DOHH2 (cell line): ENCODE results near the gene RCC2.
A peak's percentile ranks its signal among the peaks of the same experiment; 100 is the strongest.

Experiments used
- H3F3A ChIP-seq: fragments of 200-600 bp; sonication (generic), shearing (Covaris generic); 2 replicates; pipeline ENCODE4 v1.6.0; 2016; ENCODE audit warnings: antibody characterized with exemption, mild to moderate bottlenecking; ENCODE audit not compliant: control insufficient read depth, insufficient read depth
- H3K27ac ChIP-seq: fragments of 200-600 bp; sonication (generic); 2 replicates; pipeline ENCODE4 v1.5.1; 2014; ENCODE audit warnings: low read depth, mild to moderate bottlenecking, low read length, moderate library complexity
- H3K27me3 ChIP-seq: fragments of 200-600 bp; sonication (generic); 2 replicates; pipeline ENCODE4 v1.6.1; 2014; ENCODE audit warnings: mild to moderate bottlenecking, low read length, mixed read lengths; ENCODE audit not compliant: control insufficient read depth
- H3K36me3 ChIP-seq: fragments of 200-600 bp; sonication (generic); 2 replicates; pipeline ENCODE4 v1.6.1; 2014; ENCODE audit warnings: mild to moderate bottlenecking, low read length, moderate library complexity, mixed read lengths; ENCODE audit not compliant: control insufficient read depth
- H3K4me1 ChIP-seq: fragments of 200-600 bp; sonication (generic); 2 replicates; pipeline ENCODE4 v1.6.1; 2014; ENCODE audit warnings: mild to moderate bottlenecking, low read length, mixed read lengths; ENCODE audit not compliant: control insufficient read depth
- H3K4me2 ChIP-seq: fragments of 200-600 bp; sonication (generic); 2 replicates; pipeline ENCODE4 v1.6.0; 2014; ENCODE audit warnings: mild to moderate bottlenecking, low read length, moderate library complexity
- H3K4me3 ChIP-seq: fragments of 200-600 bp; sonication (generic); 2 replicates; pipeline ENCODE4 v1.5.1; 2014; ENCODE audit warnings: mild to moderate bottlenecking, low read length, mixed read lengths
- H3K79me2 ChIP-seq: fragments of 200-600 bp; sonication (generic); 2 replicates; pipeline ENCODE4 v1.6.1; 2014; ENCODE audit warnings: mild to moderate bottlenecking, low read length, mixed read lengths; ENCODE audit not compliant: control insufficient read depth
- H3K9me2 ChIP-seq: fragments of 200-600 bp; sonication (generic); replicated peaks from 2 replicates; pipeline ENCODE4 v1.6.1; 2014; ENCODE audit warnings: mild to moderate bottlenecking, low read length, mixed read lengths; ENCODE audit not compliant: control insufficient read depth
- H3K9me3 ChIP-seq: fragments of 200-600 bp; sonication (generic); 2 replicates; pipeline ENCODE4 v1.6.1; 2014; ENCODE audit warnings: antibody characterized with exemption, low read length, mixed read lengths; ENCODE audit not compliant: control insufficient read depth, insufficient read depth
- H4K20me1 ChIP-seq: fragments of 200-600 bp; sonication (generic); 2 replicates; pipeline ENCODE4 v1.6.0; 2014; ENCODE audit warnings: low read depth, mild to moderate bottlenecking, antibody characterized with exemption, low read length, moderate library complexity; ENCODE audit not compliant: control insufficient read depth, insufficient read depth
- EZH2phosphoT487 ChIP-seq: fragments of 200-600 bp; sonication (generic); IDR thresholded peaks from 2 replicates; pipeline ENCODE4 v1.6.1; 2017; ENCODE audit warnings: borderline replicate concordance, mild to moderate bottlenecking, antibody characterized with exemption, low read length, moderate library complexity, mixed read lengths
- TF ChIP-seq, protein P1 (sequence below): fragments of 200-600 bp; sonication (generic); IDR thresholded peaks from one replicate; pipeline ENCODE4 v1.5.1; 2014; ENCODE audit warnings: antibody characterized with exemption, mild to moderate bottlenecking, low read depth, low read length; ENCODE audit not compliant: poor library complexity, severe bottlenecking

RCC2 gene

DNA sequence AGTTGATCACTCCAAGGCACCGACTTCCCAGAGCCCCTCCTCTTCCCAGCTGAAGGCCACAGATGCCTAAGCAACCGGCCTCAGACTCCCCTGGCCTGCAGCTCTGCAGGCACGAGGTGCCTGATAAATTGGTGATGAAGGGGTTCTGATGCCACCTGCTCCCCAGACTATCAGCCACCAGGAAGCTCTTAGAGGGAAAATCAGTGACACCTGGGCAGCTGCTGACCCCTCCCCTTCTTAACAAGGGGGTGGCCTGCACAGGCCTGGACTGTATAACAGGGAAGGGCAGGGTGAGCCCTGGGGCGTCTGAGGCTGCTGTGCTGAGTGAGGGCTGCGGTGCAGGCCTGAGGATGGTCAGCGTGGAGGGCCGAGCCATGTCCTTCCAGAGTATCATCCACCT lies 67.6 kb downstream of the RCC2 start, which contains the start of gene PADI6:
PADI6 (plus strand) TSS at position 301 of the 400 bp plus-strand sequence; CDS start at position 351, 50 bp downstream.
- no peaks in the 10 kb centered on the region for H3K9me2 ChIP-seq
- no peaks in the 10 kb centered on the region for H3K27me3 ChIP-seq
- H3K27ac ChIP-seq = no peak within 1 kb of the TSS
- H3K4me2 ChIP-seq = no peak within 1 kb of the TSS
- no peaks in the 10 kb centered on the region for H3F3A ChIP-seq
- H3K9me3 ChIP-seq = no peaks in the 10 kb centered on the region
- no peaks in the 10 kb centered on the region for H3K36me3 ChIP-seq
- H3K4me1 ChIP-seq = no peaks in the 10 kb centered on the region
- no peaks in the 10 kb centered on the region for H4K20me1 ChIP-seq
- no peaks in the 10 kb centered on the region for H3K79me2 ChIP-seq
- TF ChIP-seq EZH2phosphoT487 = no peak
- TF ChIP-seq, protein P1, sequence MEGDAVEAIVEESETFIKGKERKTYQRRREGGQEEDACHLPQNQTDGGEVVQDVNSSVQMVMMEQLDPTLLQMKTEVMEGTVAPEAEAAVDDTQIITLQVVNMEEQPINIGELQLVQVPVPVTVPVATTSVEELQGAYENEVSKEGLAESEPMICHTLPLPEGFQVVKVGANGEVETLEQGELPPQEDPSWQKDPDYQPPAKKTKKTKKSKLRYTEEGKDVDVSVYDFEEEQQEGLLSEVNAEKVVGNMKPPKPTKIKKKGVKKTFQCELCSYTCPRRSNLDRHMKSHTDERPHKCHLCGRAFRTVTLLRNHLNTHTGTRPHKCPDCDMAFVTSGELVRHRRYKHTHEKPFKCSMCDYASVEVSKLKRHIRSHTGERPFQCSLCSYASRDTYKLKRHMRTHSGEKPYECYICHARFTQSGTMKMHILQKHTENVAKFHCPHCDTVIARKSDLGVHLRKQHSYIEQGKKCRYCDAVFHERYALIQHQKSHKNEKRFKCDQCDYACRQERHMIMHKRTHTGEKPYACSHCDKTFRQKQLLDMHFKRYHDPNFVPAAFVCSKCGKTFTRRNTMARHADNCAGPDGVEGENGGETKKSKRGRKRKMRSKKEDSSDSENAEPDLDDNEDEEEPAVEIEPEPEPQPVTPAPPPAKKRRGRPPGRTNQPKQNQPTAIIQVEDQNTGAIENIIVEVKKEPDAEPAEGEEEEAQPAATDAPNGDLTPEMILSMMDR = no peak
- H3K4me3 ChIP-seq = no peak within 1 kb of the TSS

DNA sequence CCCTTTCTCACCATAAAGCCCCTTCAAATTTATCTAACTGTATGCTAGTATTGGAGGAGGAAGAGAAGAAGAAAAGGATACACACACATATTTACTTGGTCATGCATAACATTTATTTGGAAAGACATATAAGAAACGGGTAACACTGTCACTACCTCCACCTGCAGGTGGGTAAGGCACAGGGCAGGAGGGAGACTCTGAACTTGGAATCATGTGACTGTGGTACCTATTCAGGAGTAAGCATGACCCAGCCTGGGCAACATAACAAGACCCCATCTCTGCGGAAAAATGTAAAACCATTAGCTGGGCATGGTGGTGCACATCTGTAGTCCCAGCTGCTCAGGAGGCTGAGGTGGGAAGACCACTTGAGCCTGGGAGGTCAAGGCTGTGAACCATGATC lies 68.9 kb downstream of the RCC2 start:
- Histone ChIP-seq H3K27me3 (0 out of 2 replicates have a peak, but pooled peaks cover 3% of the 10 kb centered on the region), H3F3A (no peaks in the 10 kb centered on the region), H3K4me2 (no peak overlapping the region), H3K4me3 (no peak overlapping the region), H3K79me2 (no peaks in the 10 kb centered on the region), H3K27ac (no peak overlapping the region), H3K4me1 (no peaks in the 10 kb centered on the region), H3K36me3 (no peaks in the 10 kb centered on the region), H3K9me3 (no peaks in the 10 kb centered on the region), H3K9me2 (no peaks in the 10 kb centered on the region), H4K20me1 (no peaks in the 10 kb centered on the region)
- TF ChIP-seq EZH2phosphoT487 = no peak
- TF ChIP-seq, protein P1 = peak; percentile 27

DNA sequence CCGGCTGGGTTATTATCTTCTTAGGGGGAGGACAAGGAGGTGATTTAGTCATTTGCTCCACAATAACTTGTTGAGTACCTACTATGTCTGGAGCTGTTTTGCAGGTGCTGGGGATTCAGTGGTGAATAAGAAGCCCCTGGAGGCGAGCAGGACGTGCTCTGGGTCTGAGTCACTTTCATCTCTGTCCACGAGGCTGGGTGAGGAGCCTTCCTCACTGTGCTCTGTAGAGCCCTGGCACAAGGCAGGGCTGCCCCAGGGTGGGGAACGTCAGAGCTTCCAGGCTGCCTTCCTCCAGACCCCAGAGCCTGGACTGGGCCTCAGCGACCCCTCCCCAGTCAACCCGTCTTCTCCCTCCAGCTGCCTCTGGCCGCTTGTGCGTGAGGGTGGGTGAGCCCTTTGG lies 70.0 kb downstream of the RCC2 start:
- Histone ChIP-seq H3K27ac (no peak overlapping the region), H3K9me3 (no peaks in the 10 kb centered on the region), H3K4me1 (no peaks in the 10 kb centered on the region), H3K4me2 (no peak overlapping the region), H4K20me1 (no peaks in the 10 kb centered on the region), H3K9me2 (no peaks in the 10 kb centered on the region), H3K79me2 (no peaks in the 10 kb centered on the region), H3K4me3 (no peak overlapping the region), H3F3A (no peaks in the 10 kb centered on the region), H3K36me3 (no peaks in the 10 kb centered on the region), H3K27me3 (0 out of 2 replicates have a peak, but pooled peaks cover 3% of the 10 kb centered on the region)
- TF ChIP-seq, protein P1 = no peak
- TF ChIP-seq EZH2phosphoT487 = no peak

DNA sequence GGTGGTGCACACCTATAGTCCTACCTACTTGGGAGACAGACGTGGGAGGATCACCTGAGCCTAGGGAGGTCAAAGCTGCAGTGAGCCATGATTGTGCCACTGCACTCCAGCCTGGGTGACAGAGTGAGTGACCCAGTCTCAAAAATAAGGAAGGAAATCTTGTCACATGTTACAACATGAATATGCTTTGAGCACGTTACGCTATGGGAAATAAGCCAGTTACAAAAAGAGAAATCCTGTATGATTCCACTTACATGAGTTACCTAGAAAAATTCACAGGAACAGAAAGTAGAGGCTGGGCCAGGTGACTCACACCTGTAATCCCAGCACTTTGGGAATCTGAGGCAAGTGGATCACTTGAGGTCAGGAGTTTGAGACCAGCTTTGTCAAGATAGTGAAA lies 74.2 kb downstream of the RCC2 start:
- TF ChIP-seq, protein P1 = no peak
- TF ChIP-seq EZH2phosphoT487 = no peak
- 0 out of 2 replicates have a peak, but pooled peaks cover 3% of the 10 kb centered on the region for H3K27me3 ChIP-seq
- H3K9me3 ChIP-seq = no peaks in the 10 kb centered on the region
- H3K79me2 ChIP-seq = no peaks in the 10 kb centered on the region
- H4K20me1 ChIP-seq = no peaks in the 10 kb centered on the region
- no peaks in the 10 kb centered on the region for H3F3A ChIP-seq
- no peaks in the 10 kb centered on the region for H3K4me1 ChIP-seq
- no peak overlapping the region for H3K4me2 ChIP-seq
- no peak overlapping the region for H3K4me3 ChIP-seq
- no peak overlapping the region for H3K27ac ChIP-seq
- H3K9me2 ChIP-seq = no peaks in the 10 kb centered on the region
- no peaks in the 10 kb centered on the region for H3K36me3 ChIP-seq
